Endothelial cell of umbilical vein (primary cell): ENCODE data around the gene NCOR1.

Experiments
- EZH2 ChIP-seq: IDR thresholded peaks from 2 replicates; pipeline ENCODE4 v1.6.1; 2012; ENCODE audit warnings: borderline replicate concordance, low read depth, mild to moderate bottlenecking, moderate library complexity, low read length, inconsistent platforms; ENCODE audit not compliant: severe bottlenecking
- POLR2AphosphoS5 ChIP-seq: IDR thresholded peaks from 2 replicates; pipeline ENCODE4 v1.6.1; 2012; ENCODE audit warnings: low read depth, mild to moderate bottlenecking, control low read depth, low read length, moderate library complexity; ENCODE audit not compliant: insufficient read depth
- TF ChIP-seq, protein P1 (sequence below), 2 donors: IDR thresholded peaks; 1 replicate in 1 of 2; 2 replicates in 1 of 2; pipeline ENCODE4 v1.5.1; 2011; ENCODE audit warnings: low read length in 2 of 2, mild to moderate bottlenecking in 2 of 2, moderate library complexity in 2 of 2, control low read depth in 1 of 2, inconsistent platforms in 1 of 2, low read depth in 1 of 2; ENCODE audit not compliant: insufficient read depth in 1 of 2; ENCODE audit errors: extremely low read depth in 1 of 2

DNA sequence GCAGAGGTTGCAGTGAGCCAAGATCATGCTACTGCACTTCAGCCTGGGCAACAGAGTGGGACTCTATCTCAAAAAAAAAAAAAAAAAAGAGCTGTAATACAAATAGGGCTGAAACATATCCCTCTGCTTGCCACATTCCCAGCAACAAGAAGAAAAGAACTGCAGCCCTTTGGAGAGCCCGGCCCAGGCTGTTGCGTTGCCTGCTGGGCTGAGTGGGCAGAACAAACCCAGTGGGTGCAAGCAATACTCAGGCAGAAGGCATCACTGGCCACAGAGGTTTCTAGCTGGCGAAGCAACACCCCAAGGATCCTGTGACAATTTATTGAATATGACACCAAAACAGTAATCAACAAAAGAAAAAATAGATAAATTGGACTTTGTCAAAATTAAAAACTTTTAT, 45.7 kb upstream of the NCOR1 start:
- TF ChIP-seq, protein P1, sequence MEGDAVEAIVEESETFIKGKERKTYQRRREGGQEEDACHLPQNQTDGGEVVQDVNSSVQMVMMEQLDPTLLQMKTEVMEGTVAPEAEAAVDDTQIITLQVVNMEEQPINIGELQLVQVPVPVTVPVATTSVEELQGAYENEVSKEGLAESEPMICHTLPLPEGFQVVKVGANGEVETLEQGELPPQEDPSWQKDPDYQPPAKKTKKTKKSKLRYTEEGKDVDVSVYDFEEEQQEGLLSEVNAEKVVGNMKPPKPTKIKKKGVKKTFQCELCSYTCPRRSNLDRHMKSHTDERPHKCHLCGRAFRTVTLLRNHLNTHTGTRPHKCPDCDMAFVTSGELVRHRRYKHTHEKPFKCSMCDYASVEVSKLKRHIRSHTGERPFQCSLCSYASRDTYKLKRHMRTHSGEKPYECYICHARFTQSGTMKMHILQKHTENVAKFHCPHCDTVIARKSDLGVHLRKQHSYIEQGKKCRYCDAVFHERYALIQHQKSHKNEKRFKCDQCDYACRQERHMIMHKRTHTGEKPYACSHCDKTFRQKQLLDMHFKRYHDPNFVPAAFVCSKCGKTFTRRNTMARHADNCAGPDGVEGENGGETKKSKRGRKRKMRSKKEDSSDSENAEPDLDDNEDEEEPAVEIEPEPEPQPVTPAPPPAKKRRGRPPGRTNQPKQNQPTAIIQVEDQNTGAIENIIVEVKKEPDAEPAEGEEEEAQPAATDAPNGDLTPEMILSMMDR (IDR thresholded peaks at IDR 0.05; ENCODE audit: extremely low read depth in 1 of 2, insufficient read depth in 1 of 2, low read depth in 1 of 2, low read length in 2 of 2) = no peak
- no peak for TF ChIP-seq EZH2
- no peak for TF ChIP-seq POLR2AphosphoS5
